NCI-H187 treated with DMSO at 0.1 percent for 48 hours (cell line): Measurements from ENCODE around the gene CDKN2D.
"Not testable (repeated sequence)": the region's sequence is repeated elsewhere in the genome, so short reads cannot be mapped to it uniquely, and the experiment has no call there.

Experiments used
- DNase-seq: peaks from one replicate; lab custom pipeline; 2025; lab: John Stamatoyannopoulos, UW

Gene CDKN2D

GRCh38 chr19:10551698-10552301 is 17.0 kb downstream of the CDKN2D start:
- DNase-seq, result no peak

GRCh38 chr19:10551006-10551405 is 17.8 kb downstream of the CDKN2D start:
- DNase-seq, result not testable (repeated sequence)

GRCh38 chr19:10550336-10550735 is 18.4 kb downstream of the CDKN2D start:
- no peak for DNase-seq

- no peak for DNase-seq
Observed at GRCh38 chr19:10549733-10550132, 19.0 kb downstream of the CDKN2D start.

- no peak for DNase-seq
Observed at GRCh38 chr19:10548746-10549276, 20.0 kb downstream of the CDKN2D start.

- no peak for DNase-seq
Observed at GRCh38 chr19:10546817-10547216, 22.0 kb downstream of the CDKN2D start.

- no peak for DNase-seq
Observed at GRCh38 chr19:10544753-10545251, 24.0 kb downstream of the CDKN2D start.

GRCh38 chr19:10544242-10544752 is 24.5 kb downstream of the CDKN2D start:
- no peak for DNase-seq

- peak; percentile 17 for DNase-seq
Observed at GRCh38 chr19:10543420-10544241, 25.1 kb downstream of the CDKN2D start, which contains the start of gene ATG4D. ATG4D (plus strand) TSS chr19:10543904; CDS start chr19:10544091, 187 bp downstream.

GRCh38 chr19:10543059-10543419 is 25.7 kb downstream of the CDKN2D start:
- no peak for DNase-seq

- DNase-seq, result not testable (repeated sequence)
Observed at GRCh38 chr19:10539016-10539415, 29.8 kb downstream of the CDKN2D start.

- DNase-seq, result no peak
Observed at GRCh38 chr19:10538204-10538983, 30.4 kb downstream of the CDKN2D start.

GRCh38 chr19:10537668-10538067 is 31.1 kb downstream of the CDKN2D start:
- no peak for DNase-seq

GRCh38 chr19:10535613-10536012 is 33.2 kb downstream of the CDKN2D start:
- DNase-seq, result no peak

- no peak for DNase-seq
Observed at GRCh38 chr19:10533646-10534386, 35.0 kb downstream of the CDKN2D start.

GRCh38 chr19:10532457-10532856 is 36.3 kb downstream of the CDKN2D start:
- no peak for DNase-seq

GRCh38 chr19:10526887-10527286 is 41.9 kb downstream of the CDKN2D start:
- DNase-seq, result not testable (repeated sequence)

- DNase-seq, result no peak
Observed at GRCh38 chr19:10525636-10526035, 43.1 kb downstream of the CDKN2D start.

- no peak for DNase-seq
Observed at GRCh38 chr19:10523135-10523636, 45.6 kb downstream of the CDKN2D start.

- DNase-seq, result no peak
Observed at GRCh38 chr19:10521461-10522171, 47.2 kb downstream of the CDKN2D start.
